Measurements from ENCODE around the gene PITPNC1.

PITPNC1 gene

GRCh38 chr17:67639555-67639954 lies 262.5 kb downstream of the PITPNC1 start:
- no peaks in the 10 kb centered on the region for H3K36me3 ChIP-seq (ENCODE audit: control insufficient read depth in 1 of 2, insufficient read depth in 2 of 2, low read length in 2 of 2)
- H2BK120ac ChIP-seq (ENCODE audit: insufficient read depth, low read length, poor library complexity): no peak overlapping the region
- no peaks in the 10 kb centered on the region for H3K79me1 ChIP-seq (ENCODE audit: low read length)
- WGBS (ENCODE audit: extremely low coverage, insufficient coverage, insufficient read length): no CpG with 5 or more reads among the region's 4 CpGs
- no peak overlapping the region for H3K23ac ChIP-seq (ENCODE audit: low read length)
- no peak overlapping the region for H4K91ac ChIP-seq (ENCODE audit: low read depth, low read length)
- H2BK5ac ChIP-seq (ENCODE audit: low read depth, low read length, poor library complexity): no peak overlapping the region
- H4K8ac ChIP-seq (ENCODE audit: low read depth, low read length): no peak overlapping the region
- H3K4me3 ChIP-seq (ENCODE audit: low read depth, low read length): no peak overlapping the region
- no peak overlapping the region for H3K14ac ChIP-seq (ENCODE audit: low read length)
- H3K9me3 ChIP-seq (ENCODE audit: insufficient read depth, low read depth, low read length): no peaks in the 10 kb centered on the region
- H2AFZ ChIP-seq (ENCODE audit: insufficient read depth, low read length, poor library complexity): no peak overlapping the region
- no peak overlapping the region for H2AK5ac ChIP-seq (ENCODE audit: low read length)
- no peaks in the 10 kb centered on the region for H3K79me2 ChIP-seq (ENCODE audit: control insufficient read depth, insufficient read depth, low read length, poor library complexity)
- H3K27ac ChIP-seq (ENCODE audit: low read depth, low read length): no peak overlapping the region
- H3K9ac ChIP-seq (ENCODE audit: low read length): no peak overlapping the region
- peaks cover 0 to 2% of the 10 kb centered on the region in 2 experiments for H3K4me1 ChIP-seq (ENCODE audit: control insufficient read depth in 1 of 2, insufficient read depth in 2 of 2, low read length in 2 of 2)
- H3K4me2 ChIP-seq (ENCODE audit: low read length): no peak overlapping the region
- H4K12ac ChIP-seq (ENCODE audit: low read depth, low read length): no peak overlapping the region
- DNase-seq: no peak
- no peak overlapping the region for H3K4ac ChIP-seq (ENCODE audit: low read depth, low read length)
- no peak overlapping the region for H3K18ac ChIP-seq (ENCODE audit: low read length)
- no peaks in the 10 kb centered on the region for H3K27me3 ChIP-seq (ENCODE audit: insufficient read depth, low read length)
- H2BK12ac ChIP-seq (ENCODE audit: low read length): no peak overlapping the region

DNA sequence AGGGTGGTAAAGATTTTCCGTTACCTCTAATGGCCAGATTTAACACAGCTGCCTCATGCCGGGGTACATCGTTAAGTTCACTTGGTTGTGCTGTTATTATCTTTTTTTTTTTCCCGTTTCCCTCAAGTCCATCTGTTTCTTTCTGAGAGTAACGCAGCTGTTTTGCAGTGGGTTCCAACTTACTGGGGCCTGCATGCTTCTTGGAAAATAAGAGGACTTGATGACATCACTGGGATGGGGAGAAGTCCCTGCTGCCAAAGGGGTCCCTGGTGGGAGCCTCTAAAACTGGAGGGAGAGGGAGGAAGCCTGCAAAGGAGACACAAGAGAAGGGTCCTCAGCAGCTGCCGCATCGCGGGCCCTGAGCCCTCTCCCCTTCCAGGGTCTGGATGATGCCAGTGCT lies 262.9 kb downstream of the PITPNC1 start:
- H4K8ac ChIP-seq (ENCODE audit: low read depth, low read length): no peak overlapping the region
- no peaks in the 10 kb centered on the region for H3K9me3 ChIP-seq (ENCODE audit: insufficient read depth, low read depth, low read length)
- H3K27me3 ChIP-seq (ENCODE audit: insufficient read depth, low read length): no peaks in the 10 kb centered on the region
- no peak overlapping the region for H3K27ac ChIP-seq (ENCODE audit: low read depth, low read length)
- no peak overlapping the region for H2BK12ac ChIP-seq (ENCODE audit: low read length)
- no peak overlapping the region for H3K4ac ChIP-seq (ENCODE audit: low read depth, low read length)
- no peak overlapping the region for H3K4me3 ChIP-seq (ENCODE audit: low read depth, low read length)
- H2AFZ ChIP-seq (ENCODE audit: insufficient read depth, low read length, poor library complexity): no peak overlapping the region
- H3K4me1 ChIP-seq (ENCODE audit: control insufficient read depth in 1 of 2, insufficient read depth in 2 of 2, low read length in 2 of 2): peaks cover 0 to 2% of the 10 kb centered on the region in 2 experiments
- no peak for DNase-seq
- no peak overlapping the region for H2BK120ac ChIP-seq (ENCODE audit: insufficient read depth, low read length, poor library complexity)
- H3K4me2 ChIP-seq (ENCODE audit: low read length): no peak overlapping the region
- no peak overlapping the region for H4K91ac ChIP-seq (ENCODE audit: low read depth, low read length)
- H2AK5ac ChIP-seq (ENCODE audit: low read length): no peak overlapping the region
- H3K18ac ChIP-seq (ENCODE audit: low read length): no peak overlapping the region
- H3K36me3 ChIP-seq (ENCODE audit: control insufficient read depth in 1 of 2, insufficient read depth in 2 of 2, low read length in 2 of 2): no peaks in the 10 kb centered on the region
- H3K23ac ChIP-seq (ENCODE audit: low read length): no peak overlapping the region
- no peaks in the 10 kb centered on the region for H3K79me2 ChIP-seq (ENCODE audit: control insufficient read depth, insufficient read depth, low read length, poor library complexity)
- no peak overlapping the region for H3K9ac ChIP-seq (ENCODE audit: low read length)
- no peak overlapping the region for H4K12ac ChIP-seq (ENCODE audit: low read depth, low read length)
- no CpG with 5 or more reads among the region's 8 CpGs for WGBS (ENCODE audit: extremely low coverage, insufficient coverage, insufficient read length)
- H2BK5ac ChIP-seq (ENCODE audit: low read depth, low read length, poor library complexity): no peak overlapping the region
- no peak overlapping the region for H3K14ac ChIP-seq (ENCODE audit: low read length)
- no peaks in the 10 kb centered on the region for H3K79me1 ChIP-seq (ENCODE audit: low read length)

DNA sequence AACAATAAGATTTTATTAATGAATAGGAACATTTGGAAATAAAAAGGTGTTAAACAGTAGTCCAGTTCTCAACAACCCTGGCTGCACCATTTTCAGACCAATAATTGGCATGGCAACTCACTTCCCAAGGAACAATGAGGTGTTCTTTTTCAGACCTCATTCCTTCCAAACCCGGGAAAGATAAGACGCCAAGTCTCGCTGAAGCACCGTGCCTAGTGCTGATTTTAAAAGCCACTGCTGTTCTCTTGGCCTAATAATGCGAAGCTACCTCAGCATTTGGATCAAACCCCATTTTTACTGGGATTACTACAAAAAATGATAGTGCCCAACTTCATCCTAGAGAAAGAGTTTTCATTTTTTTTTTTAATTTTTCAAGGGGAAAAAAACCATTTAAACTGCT lies 265.4 kb downstream of the PITPNC1 start:
- no peak overlapping the region for H2AK5ac ChIP-seq (ENCODE audit: low read length)
- no peaks in the 10 kb centered on the region for H3K27me3 ChIP-seq (ENCODE audit: insufficient read depth, low read length)
- no peak overlapping the region for H4K91ac ChIP-seq (ENCODE audit: low read depth, low read length)
- H2BK5ac ChIP-seq (ENCODE audit: low read depth, low read length, poor library complexity): no peak overlapping the region
- no CpG with 5 or more reads among the region's 5 CpGs for WGBS (ENCODE audit: extremely low coverage, insufficient coverage, insufficient read length)
- H4K8ac ChIP-seq (ENCODE audit: low read depth, low read length): no peak overlapping the region
- no peak overlapping the region for H3K4ac ChIP-seq (ENCODE audit: low read depth, low read length)
- no peak overlapping the region for H3K14ac ChIP-seq (ENCODE audit: low read length)
- H3K9ac ChIP-seq (ENCODE audit: low read length): no peak overlapping the region
- H3K4me2 ChIP-seq (ENCODE audit: low read length): no peak overlapping the region
- no peak overlapping the region for H4K12ac ChIP-seq (ENCODE audit: low read depth, low read length)
- no peak overlapping the region for H2AFZ ChIP-seq (ENCODE audit: insufficient read depth, low read length, poor library complexity)
- no peak overlapping the region for H3K27ac ChIP-seq (ENCODE audit: low read depth, low read length)
- no peaks in the 10 kb centered on the region for H3K79me1 ChIP-seq (ENCODE audit: low read length)
- no peak overlapping the region for H2BK120ac ChIP-seq (ENCODE audit: insufficient read depth, low read length, poor library complexity)
- no peak overlapping the region for H3K4me3 ChIP-seq (ENCODE audit: low read depth, low read length)
- no peaks in the 10 kb centered on the region for H3K79me2 ChIP-seq (ENCODE audit: control insufficient read depth, insufficient read depth, low read length, poor library complexity)
- no peaks in the 10 kb centered on the region for H3K36me3 ChIP-seq (ENCODE audit: control insufficient read depth in 1 of 2, insufficient read depth in 2 of 2, low read length in 2 of 2)
- DNase-seq: no peak
- no peak overlapping the region for H3K18ac ChIP-seq (ENCODE audit: low read length)
- H3K23ac ChIP-seq (ENCODE audit: low read length): no peak overlapping the region
- H3K4me1 ChIP-seq (ENCODE audit: control insufficient read depth in 1 of 2, insufficient read depth in 2 of 2, low read length in 2 of 2): peaks cover 0 to 2% of the 10 kb centered on the region in 2 experiments
- no peak overlapping the region for H2BK12ac ChIP-seq (ENCODE audit: low read length)
- H3K9me3 ChIP-seq (ENCODE audit: insufficient read depth, low read depth, low read length): peaks cover 2% of the 10 kb centered on the region

- H3K4ac ChIP-seq (ENCODE audit: low read depth, low read length): no peak overlapping the region
- no peak overlapping the region for H4K8ac ChIP-seq (ENCODE audit: low read depth, low read length)
- no peaks in the 10 kb centered on the region for H3K36me3 ChIP-seq (ENCODE audit: control insufficient read depth in 1 of 2, insufficient read depth in 2 of 2, low read length in 2 of 2)
- H3K9me3 ChIP-seq (ENCODE audit: insufficient read depth, low read depth, low read length): peaks cover 2% of the 10 kb centered on the region
- no peak overlapping the region for H2BK120ac ChIP-seq (ENCODE audit: insufficient read depth, low read length, poor library complexity)
- no peak overlapping the region for H2AFZ ChIP-seq (ENCODE audit: insufficient read depth, low read length, poor library complexity)
- H3K18ac ChIP-seq (ENCODE audit: low read length): no peak overlapping the region
- H3K4me3 ChIP-seq (ENCODE audit: low read depth, low read length): no peak overlapping the region
- no peak overlapping the region for H3K27ac ChIP-seq (ENCODE audit: low read depth, low read length)
- no CpG with 5 or more reads among the region's 5 CpGs for WGBS (ENCODE audit: extremely low coverage, insufficient coverage, insufficient read length)
- no peak overlapping the region for H3K23ac ChIP-seq (ENCODE audit: low read length)
- no peaks in the 10 kb centered on the region for H3K79me2 ChIP-seq (ENCODE audit: control insufficient read depth, insufficient read depth, low read length, poor library complexity)
- H2AK5ac ChIP-seq (ENCODE audit: low read length): no peak overlapping the region
- DNase-seq: no peak
- H4K12ac ChIP-seq (ENCODE audit: low read depth, low read length): no peak overlapping the region
- H3K4me2 ChIP-seq (ENCODE audit: low read length): no peak overlapping the region
- H3K27me3 ChIP-seq (ENCODE audit: insufficient read depth, low read length): no peaks in the 10 kb centered on the region
- H3K9ac ChIP-seq (ENCODE audit: low read length): no peak overlapping the region
- H3K14ac ChIP-seq (ENCODE audit: low read length): no peak overlapping the region
- no peak overlapping the region for H2BK12ac ChIP-seq (ENCODE audit: low read length)
- no peak overlapping the region for H4K91ac ChIP-seq (ENCODE audit: low read depth, low read length)
- no peak overlapping the region for H2BK5ac ChIP-seq (ENCODE audit: low read depth, low read length, poor library complexity)
- H3K79me1 ChIP-seq (ENCODE audit: low read length): no peaks in the 10 kb centered on the region
- no peaks in the 10 kb centered on the region for H3K4me1 ChIP-seq (ENCODE audit: control insufficient read depth in 1 of 2, insufficient read depth in 2 of 2, low read length in 2 of 2)
Observed at GRCh38 chr17:67644061-67644460, 267.0 kb downstream of the PITPNC1 start.
